ENCODE data around the gene ANKRD23. TPM values are rescaled to one million over a fixed set of nuclear protein-coding genes. Genes with fewer than 3 reads are reported as not detected.

Gene ANKRD23
- total RNA-seq, 4 donors from 2014 or later: 7.4 to 14.0 (median 8.9) TPM

- Histone ChIP-seq H3K4me1 (peaks cover 0 to 29% (median 23%) of the 10 kb centered on the region in 4 donors), H3K27ac (peak overlapping the region; percentile 86 to 99 (median 92)), H3K9me3 (no peaks in the 10 kb centered on the region), H3K36me3 (peaks cover 0 to 7% (median 0%) of the 10 kb centered on the region in 3 donors), H3K4me3 (peak overlapping the region; percentile 61 to 91 (median 74)), H3K27me3 (no peaks in the 10 kb centered on the region)
- TF ChIP-seq CTCF (IDR thresholded peaks at IDR 0.05): no peak
- no peak for TF ChIP-seq POLR2A (IDR thresholded peaks at IDR 0.05)
- peak; percentile 61 to 81 (median 66) for DNase-seq
These were observed 26.9 kb upstream of the ANKRD23 start for GRCh38 chr2:96870626-96871255.

GRCh38 chr2:96869822-96870625 lies 26.2 kb upstream of the ANKRD23 start, which contains the start of gene SEMA4C:
SEMA4C (minus strand) TSS chr2:96870080; CDS start chr2:96867886, 2,194 bp downstream.
- Histone ChIP-seq H3K36me3 (peaks cover 0 to 14% (median 0%) of the 10 kb centered on the region in 3 donors), H3K27me3 (no peaks in the 10 kb centered on the region), H3K27ac (peak within 1 kb of the TSS; percentile 86 to 99 (median 92)), H3K4me3 (peak within 1 kb of the TSS; percentile 61 to 91 (median 74)), H3K9me3 (no peaks in the 10 kb centered on the region), H3K4me1 (peaks cover 0 to 33% (median 24%) of the 10 kb centered on the region in 4 donors)
- DNase-seq: peak; percentile 47 to 76 (median 68)
- no peak for TF ChIP-seq POLR2A (IDR thresholded peaks at IDR 0.05)
- TF ChIP-seq CTCF (IDR thresholded peaks at IDR 0.05): no peak

GRCh38 chr2:96869281-96869821 lies 25.5 kb upstream of the ANKRD23 start:
- H3K27me3 ChIP-seq: no peaks in the 10 kb centered on the region
- DNase-seq: peak in 2 of 3 donors; percentile 73 to 74
- TF ChIP-seq POLR2A (IDR thresholded peaks at IDR 0.05): no peak
- no peak for TF ChIP-seq CTCF (IDR thresholded peaks at IDR 0.05)
- H3K9me3 ChIP-seq: no peaks in the 10 kb centered on the region
- peaks cover 0 to 21% (median 0%) of the 10 kb centered on the region in 3 donors for H3K36me3 ChIP-seq
- peaks cover 0 to 36% (median 21%) of the 10 kb centered on the region in 4 donors for H3K4me1 ChIP-seq
- peak overlapping the region; percentile 61 to 91 (median 74) for H3K4me3 ChIP-seq
- H3K27ac ChIP-seq: peak overlapping the region; percentile 86 to 99 (median 92)

GRCh38 chr2:96868555-96869280 lies 24.9 kb upstream of the ANKRD23 start:
- peak; percentile 65 to 89 (median 77) for DNase-seq
- TF ChIP-seq POLR2A (IDR thresholded peaks at IDR 0.05) (peak in 1 of 2 donors; percentile 34), CTCF (IDR thresholded peaks at IDR 0.05) (peak; percentile 30 to 62 (median 48))
- Histone ChIP-seq H3K27ac (peak overlapping the region; percentile 86 to 99 (median 92)), H3K4me3 (peak overlapping the region; percentile 61 to 91 (median 74)), H3K27me3 (no peaks in the 10 kb centered on the region), H3K4me1 (peaks cover 0 to 36% (median 18%) of the 10 kb centered on the region in 4 donors), H3K36me3 (peaks cover 0 to 27% (median 0%) of the 10 kb centered on the region in 3 donors), H3K9me3 (no peaks in the 10 kb centered on the region)
